Suprapubic skin (tissue), 4 donors: ENCODE results near the gene SLC1A1. TPM values are rescaled to one million over a fixed set of nuclear protein-coding genes. Genes with fewer than 3 reads are reported as not detected.

Source experiments
- DNase-seq, 2 donors: peaks; one replicate each; pipeline ENCODE4 v3.0.0-alpha.2; 2019; ENCODE audit warnings: low spot score in 2 of 2
- H3K27ac ChIP-seq: fragments of 200-600 bp; sonication (generic); one replicate; pipeline ENCODE4 v1.5.1; 2019
- H3K27me3 ChIP-seq: fragments of 200-600 bp; sonication (generic); one replicate; pipeline ENCODE4 v1.5.1; 2019
- H3K36me3 ChIP-seq: fragments of 200-600 bp; sonication (generic); one replicate; pipeline ENCODE4 v1.5.1; 2019
- H3K4me1 ChIP-seq: fragments of 200-600 bp; sonication (generic); one replicate; pipeline ENCODE4 v1.5.1; 2019
- H3K4me3 ChIP-seq: fragments of 200-600 bp; sonication (generic); one replicate; pipeline ENCODE4 v1.5.1; 2019; ENCODE audit warnings: mild to moderate bottlenecking
- H3K9me3 ChIP-seq: fragments of 200-600 bp; sonication (generic); one replicate; pipeline ENCODE4 v1.5.1; 2019
- CTCF ChIP-seq, 2 donors: fragments of 200-600 bp in 1 of 2; fragments of 450-650 bp in 1 of 2; sonication (generic) in 1 of 2; IDR thresholded peaks; one replicate each; pipeline ENCODE4 v1.5.1; 2016 to 2019; ENCODE audit warnings: antibody characterized with exemption in 2 of 2, mild to moderate bottlenecking in 1 of 2, moderate library complexity in 1 of 2
- EP300 ChIP-seq: sonication (generic); formaldehyde crosslinking; IDR thresholded peaks from one replicate; pipeline ENCODE4 v1.6.1; 2017; ENCODE audit warnings: antibody characterized with exemption
- POLR2A ChIP-seq, 2 donors: fragments of 450-650 bp; IDR thresholded peaks; one replicate each; pipeline ENCODE4 v1.6.1; 2017; ENCODE audit warnings: antibody characterized with exemption in 2 of 2, mild to moderate bottlenecking in 2 of 2, moderate library complexity in 2 of 2
- POLR2AphosphoS5 ChIP-seq, 3 donors: sonication (generic); formaldehyde crosslinking; IDR thresholded peaks; one replicate each; pipeline ENCODE4 v1.6.1; 2017; ENCODE audit warnings: antibody characterized with exemption in 3 of 3
- WGBS: methylation state at CpG from one replicate; pipeline ENCODE4 v1.1.5; 2018; 5-methylcytosine and 5-hydroxymethylcytosine counted together
- total RNA-seq, 4 donors: library from RNA; depleted of rRNA; stranded (reverse); fragments of >200 nt; gene quantifications; one replicate each; pipeline ENCODE4 v1.1.0, GENCODE V29; 2016

SLC1A1 gene
- total RNA-seq, 4 donors from 2014 or later: 1.0 to 2.4 (median 1.6) TPM

- no peaks in the 10 kb centered on the region for H3K36me3 ChIP-seq
- no peak overlapping the region for H3K4me3 ChIP-seq
- TF ChIP-seq CTCF (IDR thresholded peaks at IDR 0.05) (no peak), EP300 (no peak), POLR2AphosphoS5 (IDR thresholded peaks at IDR 0.05) (no peak), POLR2A (IDR thresholded peaks at IDR 0.05) (no peak)
- no peaks in the 10 kb centered on the region for H3K9me3 ChIP-seq
- no peaks in the 10 kb centered on the region for H3K27me3 ChIP-seq
- DNase-seq: no peak
- no peak overlapping the region for H3K27ac ChIP-seq
- peaks cover 8% of the 10 kb centered on the region for H3K4me1 ChIP-seq
- WGBS: 76% methylated on average over 1 of the region's 1 CpG
These were observed 102.6 kb downstream of the SLC1A1 start for GRCh38 chr9:4592886-4593285.

GRCh38 chr9:4594545-4594944 lies 104.3 kb downstream of the SLC1A1 start:
- 93% methylated on average over 4 of the region's 4 CpGs for WGBS
- TF ChIP-seq CTCF (IDR thresholded peaks at IDR 0.05): no peak
- Histone ChIP-seq H3K4me3 (no peak overlapping the region), H3K4me1 (peaks cover 8% of the 10 kb centered on the region), H3K27ac (no peak overlapping the region), H3K27me3 (no peaks in the 10 kb centered on the region), H3K36me3 (no peaks in the 10 kb centered on the region), H3K9me3 (no peaks in the 10 kb centered on the region)
- no peak for DNase-seq

- no peak for TF ChIP-seq POLR2AphosphoS5 (IDR thresholded peaks at IDR 0.05)
- TF ChIP-seq EP300: no peak
- TF ChIP-seq POLR2A (IDR thresholded peaks at IDR 0.05): no peak
- no peak for TF ChIP-seq CTCF (IDR thresholded peaks at IDR 0.05)
- 86% methylated on average over 2 of the region's 2 CpGs for WGBS
- Histone ChIP-seq H3K27ac (no peak overlapping the region), H3K27me3 (no peaks in the 10 kb centered on the region), H3K4me3 (no peak overlapping the region), H3K9me3 (no peaks in the 10 kb centered on the region), H3K36me3 (no peaks in the 10 kb centered on the region), H3K4me1 (peaks cover 8% of the 10 kb centered on the region)
- no peak for DNase-seq
These were observed 104.7 kb downstream of the SLC1A1 start for GRCh38 chr9:4594994-4595393.

GRCh38 chr9:4596165-4596922 lies 106.1 kb downstream of the SLC1A1 start:
- Histone ChIP-seq H3K4me1 (no peaks in the 10 kb centered on the region), H3K4me3 (no peak overlapping the region), H3K27me3 (no peaks in the 10 kb centered on the region), H3K27ac (peak overlapping the region; percentile 19), H3K9me3 (no peaks in the 10 kb centered on the region), H3K36me3 (no peaks in the 10 kb centered on the region)
- TF ChIP-seq EP300: no peak
- TF ChIP-seq POLR2AphosphoS5 (IDR thresholded peaks at IDR 0.05): no peak
- TF ChIP-seq CTCF (IDR thresholded peaks at IDR 0.05): no peak
- 63% methylated on average over 11 of the region's 11 CpGs for WGBS
- DNase-seq: no peak

- no peak for DNase-seq
- 93% methylated on average over 1 of the region's 1 CpG for WGBS
- Histone ChIP-seq H3K4me3 (no peak overlapping the region), H3K27me3 (no peaks in the 10 kb centered on the region), H3K27ac (no peak overlapping the region), H3K9me3 (no peaks in the 10 kb centered on the region), H3K4me1 (no peaks in the 10 kb centered on the region), H3K36me3 (no peaks in the 10 kb centered on the region)
- no peak for TF ChIP-seq EP300
- no peak for TF ChIP-seq POLR2AphosphoS5 (IDR thresholded peaks at IDR 0.05)
- no peak for TF ChIP-seq CTCF (IDR thresholded peaks at IDR 0.05)
- TF ChIP-seq POLR2A (IDR thresholded peaks at IDR 0.05): no peak
These were observed 110.1 kb downstream of the SLC1A1 start for GRCh38 chr9:4600368-4600767.
